ENCODE data around the gene MGAT4A. TPM values are rescaled to one million over a fixed set of nuclear protein-coding genes. Genes with fewer than 3 reads are reported as not detected.
"Not testable (repeated sequence)": the region's sequence is repeated elsewhere in the genome, so short reads cannot be mapped to it uniquely, and the experiment has no call there.

MGAT4A gene
- polyA plus RNA-seq, 4 donors = 16.0 to 42.6 (median 29.3) TPM

DNA sequence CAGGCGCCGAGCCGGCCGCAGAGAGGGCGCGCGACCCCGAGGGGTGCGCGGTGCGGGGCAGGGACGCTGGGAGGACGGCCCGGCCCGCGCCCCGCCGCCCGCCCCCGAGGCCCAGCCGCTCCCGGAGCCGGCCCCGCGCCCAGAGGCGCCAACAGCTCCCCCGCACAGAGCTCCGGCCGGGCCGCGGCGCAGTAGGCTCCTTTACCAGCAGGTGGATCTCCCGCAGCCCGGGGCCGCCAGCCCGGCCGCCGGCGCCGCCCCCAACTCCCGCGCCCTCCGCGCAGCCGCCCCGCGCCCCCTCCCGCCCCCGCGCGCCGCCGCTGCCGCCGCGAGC lies 258 bp downstream of the MGAT4A start:
- DNase-seq (ENCODE audit: low read depth in 4 of 4, low spot score in 3 of 4) = peak in 1 of 4 donors; percentile 8

DNA sequence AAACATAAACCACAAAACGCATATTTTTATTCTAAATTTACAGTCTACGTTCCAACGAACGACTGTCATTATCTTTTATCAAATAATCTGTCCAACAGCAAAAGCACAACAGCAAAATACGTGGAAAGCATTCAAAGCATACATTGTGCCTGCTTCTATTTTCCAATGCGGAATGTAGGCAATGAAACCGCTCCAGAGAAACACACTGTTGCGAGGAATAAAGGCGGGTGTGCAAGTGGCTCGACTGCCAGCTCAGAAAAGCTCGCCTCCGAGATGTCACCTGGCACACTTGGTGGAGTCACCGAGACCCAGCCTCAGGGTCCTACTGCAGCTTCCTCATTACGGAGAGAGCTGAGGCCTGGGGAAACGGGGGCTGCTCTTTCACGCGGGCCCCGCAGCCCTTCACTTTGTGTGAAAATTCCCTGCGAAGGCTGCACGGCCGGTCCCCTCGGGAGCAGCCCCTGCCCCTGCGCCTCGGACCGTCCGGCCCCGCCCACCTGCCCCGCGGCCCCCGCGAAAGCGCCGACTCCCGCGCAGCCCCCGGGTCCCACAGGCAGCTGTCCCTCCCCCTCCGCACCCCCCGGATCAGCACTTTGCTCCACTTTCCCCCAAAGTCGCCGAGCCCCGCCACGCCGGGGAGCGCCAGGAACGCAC lies 752 bp downstream of the MGAT4A start:
- DNase-seq (ENCODE audit: low read depth in 4 of 4, low spot score in 3 of 4) = peak in 1 of 4 donors; percentile 32

DNA sequence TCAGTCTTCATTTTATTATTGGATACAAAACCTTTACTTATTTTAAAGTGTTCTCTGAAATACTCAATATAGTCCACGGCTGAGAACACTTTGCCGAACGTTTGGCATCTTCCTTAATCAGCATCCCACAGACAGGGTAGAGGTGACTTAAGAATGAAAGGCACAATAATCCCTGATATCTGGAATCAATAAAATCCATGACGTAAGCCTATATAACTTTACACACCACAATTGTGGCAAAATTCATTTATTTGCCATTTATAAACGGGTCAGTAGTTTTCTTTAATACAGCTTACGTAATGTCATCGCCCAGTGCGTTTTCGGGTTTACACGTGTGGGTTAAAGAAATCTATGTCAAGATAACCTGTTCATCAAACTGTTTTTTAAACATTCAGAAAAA lies 1.3 kb downstream of the MGAT4A start:
- DNase-seq (ENCODE audit: low read depth in 4 of 4, low spot score in 3 of 4) = no peak

DNA sequence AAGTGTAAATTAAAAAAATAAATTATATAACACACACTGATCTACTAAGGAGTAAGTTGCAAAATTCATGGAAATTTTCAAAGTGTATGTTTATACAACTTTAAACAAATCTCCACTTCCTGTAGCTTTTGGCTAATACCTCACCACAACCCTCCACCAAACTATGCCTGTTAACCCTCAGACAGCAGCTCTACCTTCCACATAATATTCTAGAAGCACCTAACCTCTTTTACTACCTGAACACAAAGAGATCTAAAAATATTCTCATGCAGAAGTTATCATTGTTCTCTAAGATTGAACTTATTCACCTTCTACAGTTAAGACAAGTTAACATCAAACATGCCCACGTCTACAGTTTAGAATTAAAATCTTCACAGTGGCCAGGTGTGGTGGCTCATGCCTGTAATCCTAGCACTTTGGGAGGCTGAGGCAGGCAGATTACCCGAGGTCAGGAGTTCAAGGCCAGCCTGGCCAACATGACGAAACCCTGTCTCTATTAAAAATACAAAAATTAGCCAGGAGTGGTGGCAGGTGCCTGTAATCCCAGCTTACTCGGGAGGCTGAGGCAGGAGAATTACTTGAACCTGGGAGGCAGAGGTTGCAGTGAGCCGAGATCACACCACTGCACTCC lies 2.7 kb downstream of the MGAT4A start:
- DNase-seq (ENCODE audit: low read depth in 4 of 4, low spot score in 3 of 4) = not testable (repeated sequence)

DNA sequence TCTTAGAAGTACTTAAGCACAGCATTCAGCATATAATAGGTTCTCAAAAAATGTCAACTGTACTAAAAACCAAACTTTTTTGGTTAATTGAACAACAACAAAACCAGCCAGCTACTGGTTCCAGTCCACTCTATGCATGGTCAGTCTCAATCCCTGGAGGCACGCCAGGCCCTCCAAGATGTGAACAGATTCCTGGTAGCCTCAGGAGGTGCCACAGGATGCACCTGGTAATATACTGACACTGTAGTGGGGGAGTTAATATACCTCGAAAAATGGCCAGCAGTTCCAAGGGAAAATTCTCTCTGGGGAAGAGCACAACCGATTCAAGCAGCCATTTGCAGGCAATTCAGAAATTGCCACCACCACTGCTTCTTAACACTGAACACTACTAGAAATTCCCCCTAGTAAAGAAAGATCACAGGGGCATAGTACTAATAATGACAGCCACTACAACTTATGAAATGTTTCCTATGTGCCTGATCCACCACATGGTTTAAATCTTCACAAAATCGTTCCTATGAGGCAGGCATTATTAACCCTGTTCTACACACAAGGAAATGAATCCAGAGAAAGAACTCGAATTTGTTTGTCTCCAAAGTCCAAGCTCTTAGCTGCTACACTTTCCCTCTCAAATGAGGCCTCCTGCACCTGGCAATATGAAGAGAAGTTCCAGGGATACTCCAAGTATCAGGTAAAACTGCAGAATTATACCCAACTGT lies 3.4 kb downstream of the MGAT4A start:
- no peak for DNase-seq (ENCODE audit: low read depth in 4 of 4, low spot score in 3 of 4)

DNA sequence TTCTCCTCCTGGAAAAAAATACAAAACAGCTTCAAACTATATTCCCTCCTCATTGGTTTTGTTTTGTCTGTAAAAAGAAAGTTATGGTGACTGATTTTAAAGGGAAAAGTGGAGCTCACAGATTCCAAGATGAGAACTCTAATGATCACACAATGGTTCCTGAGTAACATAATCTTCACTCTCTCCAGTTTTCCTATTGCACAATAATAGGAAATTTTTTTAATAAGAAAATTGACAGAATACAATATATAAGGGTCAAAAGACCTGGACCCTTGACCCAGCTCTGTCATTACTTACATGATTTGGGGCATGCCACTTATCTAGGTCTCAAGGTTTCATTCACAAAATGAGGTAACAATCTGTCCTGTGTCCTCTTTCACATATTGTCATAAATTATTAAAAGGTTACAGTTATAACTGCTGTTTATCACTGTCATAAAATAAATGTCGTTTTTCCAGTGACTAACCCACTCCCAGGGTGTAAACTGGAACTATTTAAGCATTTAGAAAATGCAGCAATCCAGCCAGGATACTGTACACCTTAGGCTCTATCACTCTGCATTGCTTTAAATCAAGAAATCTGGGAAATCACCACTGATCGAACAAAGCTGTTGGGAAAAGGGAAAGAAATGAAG lies 4.1 kb downstream of the MGAT4A start:
- DNase-seq (ENCODE audit: low read depth in 4 of 4, low spot score in 3 of 4) = no peak

DNA sequence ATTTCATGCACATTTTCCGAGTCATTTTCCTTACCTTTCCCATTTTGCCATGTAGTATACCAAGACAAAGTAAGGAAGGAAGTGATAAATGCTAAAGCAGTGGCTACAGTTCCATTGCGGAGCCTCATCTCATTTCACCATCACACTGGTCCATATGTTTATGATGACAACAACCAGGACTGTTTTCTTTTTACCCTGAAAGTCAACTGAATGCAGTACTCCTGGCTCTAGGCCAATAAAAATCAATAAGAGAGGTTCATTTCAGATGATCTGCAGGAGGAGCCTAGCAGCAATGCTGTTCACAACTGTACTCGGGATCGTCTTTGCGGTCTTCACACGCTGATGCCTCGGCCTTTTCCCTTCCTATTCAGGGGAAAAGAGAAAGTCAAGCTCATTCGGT lies 4.7 kb downstream of the MGAT4A start:
- no peak for DNase-seq (ENCODE audit: low read depth in 4 of 4, low spot score in 3 of 4)

DNA sequence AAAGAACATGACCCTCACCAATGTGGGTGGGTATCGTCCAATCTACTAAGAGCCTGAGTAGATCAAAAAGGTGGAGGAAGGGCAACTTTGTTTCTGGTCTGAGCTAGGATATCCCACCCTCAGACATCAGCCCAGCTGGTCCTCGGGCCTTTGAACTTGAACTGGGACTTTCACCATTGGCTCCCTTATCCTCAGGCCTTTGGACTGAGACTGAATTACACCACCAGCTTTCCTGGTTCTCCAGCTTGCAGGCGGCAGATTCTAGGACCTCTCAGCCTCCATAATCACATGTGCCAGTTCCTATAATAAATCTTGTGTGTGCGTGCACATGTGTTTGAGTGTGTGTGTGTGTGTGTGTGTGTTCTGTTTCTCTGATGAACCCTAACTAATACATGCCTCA lies 10.6 kb downstream of the MGAT4A start:
- DNase-seq (ENCODE audit: low read depth in 4 of 4, low spot score in 3 of 4) = no peak

DNA sequence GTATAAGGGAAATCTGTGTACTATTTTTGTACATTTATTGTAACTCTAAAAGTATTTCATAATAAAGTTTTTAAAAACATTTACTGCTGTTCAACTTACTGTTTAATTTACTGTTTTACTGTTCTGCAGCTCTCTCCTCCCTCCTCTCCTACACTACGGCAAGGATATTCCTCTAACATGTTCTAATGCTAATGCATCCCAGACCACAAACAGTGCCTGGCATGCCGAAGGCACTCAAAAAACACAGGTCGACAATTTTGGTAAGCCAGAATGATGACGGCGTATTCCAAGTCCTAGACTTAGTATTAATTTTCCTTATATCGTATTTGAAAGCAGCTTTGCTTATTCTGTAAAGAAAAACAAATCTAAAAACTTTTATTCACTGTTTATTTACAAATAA lies 13.3 kb downstream of the MGAT4A start:
- no peak for DNase-seq (ENCODE audit: low read depth in 4 of 4, low spot score in 3 of 4)

DNA sequence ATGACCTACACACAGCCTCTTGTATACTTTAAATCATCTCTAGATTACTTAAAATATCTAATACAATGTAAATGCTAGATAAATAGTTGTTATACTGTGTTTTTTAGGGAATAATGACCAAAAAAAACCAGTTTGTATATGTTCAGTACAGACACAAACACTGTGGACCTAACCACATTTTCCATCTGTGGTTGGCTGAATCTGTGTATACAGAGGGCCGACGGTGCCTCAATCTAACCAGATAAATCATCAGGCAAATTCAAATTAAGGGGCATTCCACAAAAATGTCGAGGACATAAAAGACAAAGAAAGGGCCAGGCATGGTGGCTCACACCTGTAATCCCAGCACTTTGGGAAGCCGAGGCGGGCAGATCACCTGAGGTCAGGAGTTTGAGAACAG lies 14.1 kb downstream of the MGAT4A start:
- no peak for DNase-seq (ENCODE audit: low read depth in 4 of 4, low spot score in 3 of 4)

DNA sequence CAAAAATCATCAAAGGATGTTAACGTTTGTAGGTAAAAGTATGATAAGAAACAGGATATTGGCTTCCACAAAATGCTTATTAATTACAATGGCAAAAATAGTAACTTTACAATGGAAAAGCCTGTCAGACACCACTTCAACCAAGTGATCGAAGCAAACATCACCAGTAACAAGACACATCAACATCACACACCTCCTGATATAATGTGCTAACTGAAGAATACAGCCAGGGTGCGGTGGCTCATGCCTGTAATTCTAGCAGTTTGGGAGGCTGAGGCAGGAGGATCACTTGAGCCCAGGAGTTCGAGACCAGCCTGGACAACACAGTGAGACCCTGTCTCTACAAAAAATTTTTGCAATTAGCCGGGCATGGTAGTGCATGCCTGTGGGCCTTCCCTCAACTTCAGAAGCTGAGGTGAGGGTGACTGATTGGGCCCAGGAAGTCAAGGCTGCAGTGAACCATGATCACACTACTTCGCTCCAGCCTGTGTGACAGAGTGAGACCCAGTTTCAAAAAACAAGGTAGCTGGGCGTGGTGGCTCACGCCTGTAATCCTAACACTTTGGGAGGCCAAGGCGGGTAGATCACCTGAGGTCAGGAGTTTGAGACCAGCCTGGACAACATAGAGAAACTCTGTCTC lies 15.0 kb downstream of the MGAT4A start:
- DNase-seq (ENCODE audit: low read depth in 4 of 4, low spot score in 3 of 4) = no peak

DNA sequence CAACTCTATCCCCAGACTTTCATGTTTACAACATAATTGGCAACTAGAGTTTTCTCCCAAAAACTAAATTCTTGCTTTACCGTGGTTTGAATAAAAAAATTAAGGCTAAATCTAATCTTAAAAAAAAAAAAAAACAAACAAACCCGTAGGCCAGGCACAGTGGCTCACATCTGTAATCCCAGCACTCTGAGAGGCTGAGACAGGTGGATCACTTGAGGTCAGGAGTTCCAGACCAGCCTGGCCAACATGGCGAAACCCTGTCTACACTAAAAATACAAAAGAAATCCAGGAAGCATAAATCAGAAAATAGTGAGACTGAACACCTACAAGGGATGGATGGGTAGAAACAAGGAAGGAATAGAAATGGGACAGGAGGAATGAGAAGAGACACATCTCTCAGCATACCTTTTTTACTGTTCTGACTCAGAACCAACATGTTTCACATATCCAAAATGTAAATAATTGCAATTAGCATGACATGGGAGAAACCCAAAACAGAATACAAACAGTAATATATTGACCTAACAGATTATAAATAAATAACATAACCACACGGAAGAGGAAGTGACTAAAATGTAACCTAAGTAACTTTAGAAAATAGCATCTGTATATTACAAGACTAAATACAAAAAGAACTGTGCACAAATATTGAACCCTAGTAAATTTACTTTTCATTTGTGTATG lies 17.5 kb downstream of the MGAT4A start:
- DNase-seq (ENCODE audit: low read depth in 4 of 4, low spot score in 3 of 4) = no peak

DNA sequence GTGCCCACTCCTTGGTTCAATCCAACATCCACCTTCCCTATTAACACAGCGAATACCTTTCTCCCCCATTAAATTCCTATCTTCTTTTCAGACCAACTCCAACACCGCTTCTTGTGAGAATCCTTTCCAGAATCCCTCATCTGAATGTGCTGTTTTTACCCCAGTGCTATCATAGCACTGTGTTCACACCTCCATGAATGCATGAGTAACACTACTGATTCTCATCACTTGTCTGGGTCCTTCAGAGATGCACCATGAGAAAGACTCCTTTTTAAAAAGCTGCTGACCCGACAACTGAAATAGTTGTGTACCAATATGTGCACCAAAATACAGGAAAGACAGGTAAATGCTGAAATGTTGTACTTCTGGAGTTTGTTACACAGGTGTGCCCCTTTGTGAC lies 18.8 kb downstream of the MGAT4A start:
- DNase-seq (ENCODE audit: low read depth in 4 of 4, low spot score in 3 of 4) = no peak

DNA sequence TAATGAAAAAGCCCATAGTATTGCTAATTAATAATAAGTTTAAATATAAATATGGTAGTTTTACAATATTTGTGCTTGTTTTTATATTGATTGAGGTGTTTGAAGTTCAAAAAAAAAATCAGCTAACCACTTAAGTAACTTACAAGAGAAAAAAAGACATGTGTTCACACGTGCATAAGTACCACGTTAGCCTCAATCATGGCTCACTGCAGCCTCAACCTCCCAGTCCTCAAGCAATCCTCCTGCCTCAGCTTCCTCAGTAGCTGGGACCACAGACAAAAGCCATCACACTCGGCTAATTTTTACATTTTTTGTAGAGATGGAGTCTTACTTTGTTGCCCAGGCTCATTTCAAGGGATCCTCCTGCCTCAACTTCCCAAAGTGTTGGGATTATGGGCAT lies 19.4 kb downstream of the MGAT4A start:
- no peak for DNase-seq (ENCODE audit: low read depth in 4 of 4, low spot score in 3 of 4)

DNA sequence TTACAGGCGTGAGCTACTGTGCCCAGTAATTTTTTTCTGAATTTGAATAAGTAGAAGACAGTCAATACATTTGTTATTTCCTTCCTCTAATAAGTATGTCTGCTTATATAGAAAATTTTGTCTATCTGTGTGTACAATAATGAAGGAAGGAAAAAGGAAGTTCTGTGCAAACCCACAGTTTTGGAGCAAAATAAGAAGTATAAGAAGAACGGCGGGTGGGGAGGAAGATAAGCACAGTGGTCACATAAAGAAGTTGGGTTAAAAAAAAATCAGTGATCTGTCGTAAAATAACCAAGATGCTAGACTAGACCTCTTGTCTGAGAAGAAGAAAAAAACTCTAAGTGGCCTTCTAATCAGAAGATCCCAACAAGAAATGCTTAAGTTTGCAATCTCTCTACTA lies 20.2 kb downstream of the MGAT4A start:
- DNase-seq (ENCODE audit: low read depth in 4 of 4, low spot score in 3 of 4) = no peak

DNA sequence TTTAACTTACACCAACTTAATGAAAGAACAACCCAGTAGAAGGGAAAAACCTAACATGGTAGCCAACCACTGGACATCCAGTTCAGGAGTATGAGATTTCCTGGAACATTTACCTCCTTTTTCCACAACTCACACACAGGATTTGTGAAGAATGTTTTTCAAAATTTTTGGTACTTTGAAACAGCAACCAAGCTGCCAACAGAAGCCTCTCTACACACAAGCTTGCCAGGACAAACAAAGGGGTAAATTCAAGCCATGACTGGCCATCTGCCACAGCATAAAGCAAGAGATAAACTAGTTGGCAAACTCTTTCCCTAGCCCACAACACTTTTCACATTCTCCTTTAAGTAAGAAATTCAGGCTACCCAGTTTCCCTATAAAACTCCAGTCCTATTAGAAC lies 21.4 kb downstream of the MGAT4A start:
- DNase-seq (ENCODE audit: low read depth in 4 of 4, low spot score in 3 of 4) = no peak

DNA sequence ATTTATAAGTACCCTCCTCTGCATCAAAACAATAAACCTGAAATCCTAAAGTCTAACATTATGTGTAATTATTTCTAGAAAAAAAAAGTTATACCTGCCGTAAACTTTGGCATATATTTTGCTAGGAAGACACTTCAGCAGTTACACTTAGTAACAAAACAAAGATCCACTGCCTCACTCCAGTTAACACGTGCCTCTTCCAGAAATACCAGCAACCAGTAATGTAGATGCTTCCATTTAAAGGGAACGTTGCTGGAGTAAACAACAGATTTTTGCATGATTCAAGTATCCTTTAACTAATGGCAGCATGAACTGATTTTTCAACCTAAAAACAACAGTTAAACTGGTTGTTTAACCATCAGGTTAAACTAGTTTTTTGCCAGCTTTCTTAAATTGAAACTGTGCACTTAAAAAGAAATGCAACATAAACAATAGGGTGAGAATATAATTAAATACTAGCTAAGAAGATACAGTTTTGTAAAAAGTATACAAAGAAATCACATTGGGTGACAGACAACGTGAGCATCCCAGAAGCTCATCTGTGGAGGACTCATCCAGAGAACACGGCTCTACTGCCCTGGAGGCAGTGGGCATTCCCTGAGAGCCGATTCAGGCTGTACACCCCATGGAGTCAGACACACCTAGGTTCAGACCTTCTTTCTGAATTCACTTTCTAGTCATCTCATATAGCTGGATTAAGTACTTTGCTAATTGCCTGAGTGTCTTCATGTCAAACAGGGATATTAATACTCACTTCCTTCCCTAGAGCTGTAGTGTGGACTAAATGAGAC lies 22.3 kb downstream of the MGAT4A start:
- DNase-seq (ENCODE audit: low read depth in 4 of 4, low spot score in 3 of 4) = no peak

DNA sequence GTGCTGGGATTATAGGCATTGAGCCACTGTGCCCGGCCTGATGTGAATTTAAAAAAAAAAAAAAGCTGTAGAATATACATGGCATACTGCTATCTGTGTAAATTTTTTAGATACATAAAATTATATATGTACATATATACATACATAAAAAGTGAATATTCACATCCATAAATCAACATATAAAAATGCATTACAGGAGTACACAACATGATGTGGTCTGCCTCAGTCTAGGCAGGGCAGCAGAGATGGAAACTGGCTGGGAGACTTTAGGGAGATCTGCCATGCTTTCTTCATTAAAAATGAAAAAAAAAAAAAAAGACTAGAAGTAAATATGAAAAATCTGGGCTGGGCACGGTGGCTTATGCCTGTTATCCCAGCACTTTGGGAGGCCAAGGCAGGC lies 24.3 kb downstream of the MGAT4A start:
- DNase-seq (ENCODE audit: low read depth in 4 of 4, low spot score in 3 of 4) = no peak

DNA sequence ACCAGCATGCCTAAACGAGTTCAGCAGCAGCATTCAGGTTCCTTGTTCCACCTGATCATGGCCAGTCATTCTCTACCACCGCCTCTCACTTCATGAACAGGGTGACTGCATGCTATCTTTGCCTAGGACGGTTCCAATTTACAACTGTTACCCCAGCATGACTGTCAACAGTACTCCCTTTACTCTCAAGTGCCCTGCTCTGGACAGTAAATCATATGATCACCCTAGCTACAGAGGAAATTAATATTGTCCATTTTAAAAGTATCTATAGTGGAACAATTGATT lies 25.7 kb downstream of the MGAT4A start:
- no peak for DNase-seq (ENCODE audit: low read depth in 4 of 4, low spot score in 3 of 4)

All from left renal pelvis (tissue), 4 donors.